Erythroblast (primary cell): Measurements from ENCODE around the gene RAB19.

Source experiments
- GATA1 ChIP-seq: IDR thresholded peaks from 2 replicates; pipeline ENCODE4 v1.6.1; 2011; ENCODE audit warnings: low read depth, mild to moderate bottlenecking, control low read depth, low read length, moderate library complexity
- POLR2A ChIP-seq: IDR thresholded peaks from 2 replicates; pipeline ENCODE4 v1.6.1; 2011; ENCODE audit warnings: mild to moderate bottlenecking, low read length

DNA sequence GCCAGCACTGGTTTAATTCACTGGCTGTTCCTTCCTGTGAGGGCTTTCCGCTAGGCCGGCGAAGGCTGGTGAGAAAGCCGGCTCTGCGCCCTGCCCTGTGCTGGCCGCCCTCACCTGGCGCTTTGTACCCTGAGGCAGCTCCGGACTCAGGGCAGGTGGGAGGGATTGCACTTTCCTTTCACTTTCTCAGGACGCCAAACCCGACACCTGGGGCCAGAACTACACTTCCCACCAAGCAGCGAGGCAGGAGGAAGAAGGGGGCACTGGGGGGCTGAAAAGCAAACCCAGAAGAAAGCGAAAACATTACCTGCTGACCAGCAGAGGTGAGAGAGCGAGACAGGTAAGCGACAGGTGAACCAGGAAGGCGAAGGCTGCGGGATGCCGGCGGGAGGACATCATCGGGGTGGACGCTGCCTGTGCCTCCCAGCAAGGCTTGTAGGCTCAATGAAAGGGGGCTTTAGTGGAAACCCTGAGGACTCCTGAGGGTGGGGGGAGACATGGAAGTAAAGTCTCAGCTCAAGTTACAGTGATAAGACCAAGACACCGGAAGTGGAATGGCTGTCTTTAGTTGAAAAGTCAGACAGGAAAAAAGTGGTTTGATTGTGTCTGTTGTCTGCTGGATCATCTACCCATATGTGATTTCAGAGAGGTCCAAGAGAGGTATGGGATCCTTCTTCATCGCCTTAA, at the start of gene RAB19:
- TF ChIP-seq POLR2A (no peak), GATA1 (no peak)
